Neural progenitor cell (in vitro differentiated cells): ENCODE measurements around the gene IDI1. TPM values are rescaled to one million over a fixed set of nuclear protein-coding genes. Genes with fewer than 3 reads are reported as not detected.
A peak's percentile ranks its signal among the peaks of the same experiment; 100 is the strongest.
"Not testable (repeated sequence)": the region's sequence is repeated elsewhere in the genome, so short reads cannot be mapped to it uniquely, and the experiment has no call there.

Experiments
- DNase-seq: peaks from one replicate; pipeline ENCODE4 v3.0.0-alpha.2; 2016; ENCODE audit warnings: low spot score
- H2AFZ ChIP-seq: fragments of 200-600 bp; sonication (generic); replicated peaks from 2 replicates; pipeline ENCODE4 v1.6.1; 2016; ENCODE audit warnings: antibody characterized with exemption
- H3F3A ChIP-seq: fragments of 200-600 bp; sonication (generic); 2 replicates; pipeline ENCODE4 v1.6.1; 2016; ENCODE audit warnings: antibody characterized with exemption, low read depth
- H3K27ac ChIP-seq: fragments of 200-600 bp; sonication (generic); 2 replicates; pipeline ENCODE4 v1.5.1; 2016; ENCODE audit warnings: mild to moderate bottlenecking
- H3K27me3 ChIP-seq: fragments of 200-600 bp; sonication (generic); 2 replicates; pipeline ENCODE4 v1.6.1; 2016; ENCODE audit warnings: mild to moderate bottlenecking, moderate library complexity
- H3K36me3 ChIP-seq: fragments of 200-600 bp; sonication (generic); 2 replicates; pipeline ENCODE4 v1.5.1; 2016
- H3K4me1 ChIP-seq: fragments of 200-600 bp; sonication (generic); 2 replicates; pipeline ENCODE4 v1.6.1; 2016; ENCODE audit warnings: mixed run types
- H3K4me2 ChIP-seq: fragments of 200-600 bp; sonication (generic); 2 replicates; pipeline ENCODE4 v1.6.1; 2016
- H3K4me3 ChIP-seq: fragments of 200-600 bp; sonication (generic); 2 replicates; pipeline ENCODE4 v1.5.1; 2016
- H3K79me2 ChIP-seq: fragments of 200-600 bp; sonication (generic); 2 replicates; pipeline ENCODE4 v1.6.1; 2016; ENCODE audit warnings: low read depth
- H3K9ac ChIP-seq: fragments of 200-600 bp; sonication (generic); 2 replicates; pipeline ENCODE4 v1.6.1; 2016
- H3K9me3 ChIP-seq: fragments of 200-600 bp; sonication (generic); 2 replicates; pipeline ENCODE4 v1.5.1; 2016; ENCODE audit warnings: low read depth
- H4K20me1 ChIP-seq: fragments of 200-600 bp; sonication (generic); 2 replicates; pipeline ENCODE4 v1.6.1; 2016; ENCODE audit warnings: low read depth
- H3K27ac Mint-ChIP-seq: 3 replicates; pipeline ENCODE4 v1.8.0; 2021; ENCODE audit warnings: mixed read lengths
- H3K27me3 Mint-ChIP-seq: 2 replicates; pipeline ENCODE4 v1.8.0; 2022; ENCODE audit warnings: low read depth, mild to moderate bottlenecking, inconsistent platforms, moderate library complexity, mixed read lengths; ENCODE audit not compliant: insufficient read depth
- H3K36me3 Mint-ChIP-seq: 3 replicates; pipeline ENCODE4 v1.8.0; 2021; ENCODE audit warnings: mixed read lengths
- H3K4me1 Mint-ChIP-seq: 3 replicates; pipeline ENCODE4 v1.8.0; 2021; ENCODE audit warnings: mixed read lengths
- H3K4me3 Mint-ChIP-seq: 3 replicates; pipeline ENCODE4 v1.8.0; 2021; ENCODE audit warnings: mild to moderate bottlenecking, moderate library complexity, mixed read lengths
- H3K9me3 Mint-ChIP-seq: 3 replicates; pipeline ENCODE4 v1.8.0; 2020; ENCODE audit warnings: mixed read lengths
- EZH2 ChIP-seq: fragments of 200-600 bp; sonication (generic); IDR thresholded peaks from 2 replicates; pipeline ENCODE4 v1.6.1; 2017; ENCODE audit warnings: antibody characterized with exemption, mild to moderate bottlenecking, moderate library complexity
- EZH2phosphoT487 ChIP-seq: fragments of 200-600 bp; sonication (generic); IDR thresholded peaks from 2 replicates; pipeline ENCODE4 v1.6.1; 2017; ENCODE audit warnings: antibody characterized with exemption
- total RNA-seq: library from RNA; depleted of rRNA; stranded (reverse); fragments of >200 nt; gene quantifications from 2 replicates; pipeline ENCODE4 v1.2.3, GENCODE V29; 2015; ENCODE audit warnings: low replicate concordance
- TF ChIP-seq, protein P1 (sequence below): fragments of 200-600 bp; sonication (generic); IDR thresholded peaks from 2 replicates; pipeline ENCODE4 v1.5.1; 2017; ENCODE audit warnings: antibody characterized with exemption, mild to moderate bottlenecking

Gene IDI1
- total RNA-seq, 1 donor from 2014 or later: 168 TPM

- Mint-ChIP-seq H3K27ac (no peak overlapping the region), H3K9me3 (no peaks in the 10 kb centered on the region), H3K27me3 (no peaks in the 10 kb centered on the region), H3K4me3 (no peak overlapping the region), H3K4me1 (peaks cover 23% of the 10 kb centered on the region), H3K36me3 (peaks cover 32% of the 10 kb centered on the region)
- Histone ChIP-seq H3K4me2 (no peak overlapping the region), H3K27ac (no peak overlapping the region), H3K36me3 (peaks cover 37% of the 10 kb centered on the region), H3K9me3 (no peaks in the 10 kb centered on the region), H3K4me1 (peaks cover 4% of the 10 kb centered on the region), H2AFZ (no peak overlapping the region), H3K27me3 (no peaks in the 10 kb centered on the region), H3F3A (peaks cover 65% of the 10 kb centered on the region), H4K20me1 (peaks cover 62% of the 10 kb centered on the region), H3K9ac (no peak overlapping the region), H3K79me2 (peaks cover 45% of the 10 kb centered on the region), H3K4me3 (no peak overlapping the region)
- TF ChIP-seq, protein P1, sequence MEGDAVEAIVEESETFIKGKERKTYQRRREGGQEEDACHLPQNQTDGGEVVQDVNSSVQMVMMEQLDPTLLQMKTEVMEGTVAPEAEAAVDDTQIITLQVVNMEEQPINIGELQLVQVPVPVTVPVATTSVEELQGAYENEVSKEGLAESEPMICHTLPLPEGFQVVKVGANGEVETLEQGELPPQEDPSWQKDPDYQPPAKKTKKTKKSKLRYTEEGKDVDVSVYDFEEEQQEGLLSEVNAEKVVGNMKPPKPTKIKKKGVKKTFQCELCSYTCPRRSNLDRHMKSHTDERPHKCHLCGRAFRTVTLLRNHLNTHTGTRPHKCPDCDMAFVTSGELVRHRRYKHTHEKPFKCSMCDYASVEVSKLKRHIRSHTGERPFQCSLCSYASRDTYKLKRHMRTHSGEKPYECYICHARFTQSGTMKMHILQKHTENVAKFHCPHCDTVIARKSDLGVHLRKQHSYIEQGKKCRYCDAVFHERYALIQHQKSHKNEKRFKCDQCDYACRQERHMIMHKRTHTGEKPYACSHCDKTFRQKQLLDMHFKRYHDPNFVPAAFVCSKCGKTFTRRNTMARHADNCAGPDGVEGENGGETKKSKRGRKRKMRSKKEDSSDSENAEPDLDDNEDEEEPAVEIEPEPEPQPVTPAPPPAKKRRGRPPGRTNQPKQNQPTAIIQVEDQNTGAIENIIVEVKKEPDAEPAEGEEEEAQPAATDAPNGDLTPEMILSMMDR: no peak
- TF ChIP-seq EZH2: no peak
- no peak for TF ChIP-seq EZH2phosphoT487
- DNase-seq: no peak
These were observed 7.4 kb downstream of the IDI1 start for GRCh38 chr10:1041514-1041913.

DNA sequence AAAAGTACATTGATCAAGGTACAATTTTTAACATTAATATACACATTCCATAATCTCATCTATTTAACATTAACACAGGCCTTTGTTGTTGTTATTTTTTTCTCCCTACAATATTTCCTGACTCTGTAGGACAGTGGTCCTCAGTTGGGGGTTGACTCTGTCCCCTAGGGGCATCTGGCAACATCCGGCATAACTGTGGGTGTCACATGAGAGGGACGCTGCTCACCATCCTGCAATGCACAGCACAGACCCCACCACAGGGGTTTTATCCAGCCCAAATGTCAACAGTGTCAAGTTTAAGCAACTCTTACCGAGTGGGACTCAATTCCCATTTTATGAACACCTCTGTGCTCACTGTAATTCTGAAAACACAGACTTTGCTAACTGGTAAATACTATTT lies 8.8 kb downstream of the IDI1 start:
- no peak overlapping the region for H2AFZ ChIP-seq
- no peaks in the 10 kb centered on the region for H3K9me3 ChIP-seq
- no peak overlapping the region for H3K4me2 ChIP-seq
- DNase-seq: no peak
- H3K9me3 Mint-ChIP-seq: no peaks in the 10 kb centered on the region
- peaks cover 33% of the 10 kb centered on the region for H3K79me2 ChIP-seq
- H4K20me1 ChIP-seq: peaks cover 50% of the 10 kb centered on the region
- H3K27me3 Mint-ChIP-seq: no peaks in the 10 kb centered on the region
- H3K4me3 Mint-ChIP-seq: no peak overlapping the region
- TF ChIP-seq, protein P1: no peak
- TF ChIP-seq EZH2phosphoT487 (no peak), EZH2 (no peak)
- H3K27me3 ChIP-seq: no peaks in the 10 kb centered on the region
- H3F3A ChIP-seq: peaks cover 60% of the 10 kb centered on the region
- H3K36me3 ChIP-seq: peaks cover 37% of the 10 kb centered on the region
- no peak overlapping the region for H3K9ac ChIP-seq
- peaks cover 11% of the 10 kb centered on the region for H3K4me1 Mint-ChIP-seq
- no peak overlapping the region for H3K4me3 ChIP-seq
- H3K36me3 Mint-ChIP-seq: peaks cover 27% of the 10 kb centered on the region
- H3K4me1 ChIP-seq: peaks cover 3% of the 10 kb centered on the region
- H3K27ac ChIP-seq: no peak overlapping the region
- H3K27ac Mint-ChIP-seq: no peak overlapping the region

GRCh38 chr10:1038769-1039168 lies 10.2 kb downstream of the IDI1 start:
- not testable (repeated sequence) for H3K27me3 Mint-ChIP-seq, H3K27me3 ChIP-seq, H3K27ac Mint-ChIP-seq, H3K4me2 ChIP-seq, H3K9me3 Mint-ChIP-seq, H3K9ac ChIP-seq, H3K4me3 ChIP-seq, DNase-seq, H3K4me1 Mint-ChIP-seq, H3K4me1 ChIP-seq, H2AFZ ChIP-seq, H3K9me3 ChIP-seq, H3K4me3 Mint-ChIP-seq, H3K27ac ChIP-seq
- H4K20me1 ChIP-seq: peaks cover 37% of the 10 kb centered on the region
- H3K36me3 Mint-ChIP-seq: peaks cover 23% of the 10 kb centered on the region
- H3K79me2 ChIP-seq: peaks cover 19% of the 10 kb centered on the region
- peaks cover 46% of the 10 kb centered on the region for H3F3A ChIP-seq
- peaks cover 37% of the 10 kb centered on the region for H3K36me3 ChIP-seq

GRCh38 chr10:1037098-1037497 lies 11.8 kb downstream of the IDI1 start:
- H3K4me1 ChIP-seq: no peaks in the 10 kb centered on the region
- H3K27me3 ChIP-seq: no peaks in the 10 kb centered on the region
- H3K9ac ChIP-seq: no peak overlapping the region
- no peak overlapping the region for H3K4me3 ChIP-seq
- Mint-ChIP-seq H3K4me1 (no peaks in the 10 kb centered on the region), H3K27ac (peak overlapping the region; percentile 23), H3K9me3 (no peaks in the 10 kb centered on the region), H3K27me3 (no peaks in the 10 kb centered on the region), H3K4me3 (no peak overlapping the region), H3K36me3 (peaks cover 17% of the 10 kb centered on the region)
- H4K20me1 ChIP-seq: peaks cover 21% of the 10 kb centered on the region
- DNase-seq: no peak
- H3K4me2 ChIP-seq: no peak overlapping the region
- no peaks in the 10 kb centered on the region for H3K9me3 ChIP-seq
- H3K27ac ChIP-seq: no peak overlapping the region
- no peak overlapping the region for H2AFZ ChIP-seq
- H3K79me2 ChIP-seq: peaks cover 3% of the 10 kb centered on the region
- peaks cover 26% of the 10 kb centered on the region for H3K36me3 ChIP-seq
- H3F3A ChIP-seq: peaks cover 34% of the 10 kb centered on the region
- TF ChIP-seq, protein P1: no peak
